DOHH2 (cell line): ENCODE data around the gene CD274.

Experiments used
- H3F3A ChIP-seq: fragments of 200-600 bp; sonication (generic), shearing (Covaris generic); 2 replicates; pipeline ENCODE4 v1.6.0; 2016; ENCODE audit warnings: antibody characterized with exemption, mild to moderate bottlenecking; ENCODE audit not compliant: control insufficient read depth, insufficient read depth
- H3K27ac ChIP-seq: fragments of 200-600 bp; sonication (generic); 2 replicates; pipeline ENCODE4 v1.5.1; 2014; ENCODE audit warnings: low read depth, mild to moderate bottlenecking, low read length, moderate library complexity
- H3K27me3 ChIP-seq: fragments of 200-600 bp; sonication (generic); 2 replicates; pipeline ENCODE4 v1.6.1; 2014; ENCODE audit warnings: mild to moderate bottlenecking, low read length, mixed read lengths; ENCODE audit not compliant: control insufficient read depth
- H3K36me3 ChIP-seq: fragments of 200-600 bp; sonication (generic); 2 replicates; pipeline ENCODE4 v1.6.1; 2014; ENCODE audit warnings: mild to moderate bottlenecking, low read length, moderate library complexity, mixed read lengths; ENCODE audit not compliant: control insufficient read depth
- H3K4me1 ChIP-seq: fragments of 200-600 bp; sonication (generic); 2 replicates; pipeline ENCODE4 v1.6.1; 2014; ENCODE audit warnings: mild to moderate bottlenecking, low read length, mixed read lengths; ENCODE audit not compliant: control insufficient read depth
- H3K4me2 ChIP-seq: fragments of 200-600 bp; sonication (generic); 2 replicates; pipeline ENCODE4 v1.6.0; 2014; ENCODE audit warnings: mild to moderate bottlenecking, low read length, moderate library complexity
- H3K4me3 ChIP-seq: fragments of 200-600 bp; sonication (generic); 2 replicates; pipeline ENCODE4 v1.5.1; 2014; ENCODE audit warnings: mild to moderate bottlenecking, low read length, mixed read lengths
- H3K79me2 ChIP-seq: fragments of 200-600 bp; sonication (generic); 2 replicates; pipeline ENCODE4 v1.6.1; 2014; ENCODE audit warnings: mild to moderate bottlenecking, low read length, mixed read lengths; ENCODE audit not compliant: control insufficient read depth
- H3K9me2 ChIP-seq: fragments of 200-600 bp; sonication (generic); replicated peaks from 2 replicates; pipeline ENCODE4 v1.6.1; 2014; ENCODE audit warnings: mild to moderate bottlenecking, low read length, mixed read lengths; ENCODE audit not compliant: control insufficient read depth
- H3K9me3 ChIP-seq: fragments of 200-600 bp; sonication (generic); 2 replicates; pipeline ENCODE4 v1.6.1; 2014; ENCODE audit warnings: antibody characterized with exemption, low read length, mixed read lengths; ENCODE audit not compliant: control insufficient read depth, insufficient read depth
- H4K20me1 ChIP-seq: fragments of 200-600 bp; sonication (generic); 2 replicates; pipeline ENCODE4 v1.6.0; 2014; ENCODE audit warnings: low read depth, mild to moderate bottlenecking, antibody characterized with exemption, low read length, moderate library complexity; ENCODE audit not compliant: control insufficient read depth, insufficient read depth
- CTCF ChIP-seq: fragments of 200-600 bp; sonication (generic); IDR thresholded peaks from one replicate; pipeline ENCODE4 v1.5.1; 2014; ENCODE audit warnings: antibody characterized with exemption, mild to moderate bottlenecking, low read depth, low read length; ENCODE audit not compliant: poor library complexity, severe bottlenecking
- EZH2phosphoT487 ChIP-seq: fragments of 200-600 bp; sonication (generic); IDR thresholded peaks from 2 replicates; pipeline ENCODE4 v1.6.1; 2017; ENCODE audit warnings: borderline replicate concordance, mild to moderate bottlenecking, antibody characterized with exemption, low read length, moderate library complexity, mixed read lengths

CD274 gene

GRCh38 chr9:5481322-5482040, 31.1 kb downstream of the CD274 start:
- no peak overlapping the region for H3K4me3 ChIP-seq
- TF ChIP-seq EZH2phosphoT487 (no peak), CTCF (no peak)
- no peaks in the 10 kb centered on the region for H3K9me2 ChIP-seq
- H3K27me3 ChIP-seq, result no peaks in the 10 kb centered on the region
- H3K9me3 ChIP-seq, result no peaks in the 10 kb centered on the region
- H3K4me2 ChIP-seq, result no peak overlapping the region
- no peaks in the 10 kb centered on the region for H3K79me2 ChIP-seq
- no peaks in the 10 kb centered on the region for H3K36me3 ChIP-seq
- H3F3A ChIP-seq, result no peaks in the 10 kb centered on the region
- no peak overlapping the region for H3K27ac ChIP-seq
- H3K4me1 ChIP-seq, result peaks cover 10% of the 10 kb centered on the region
- H4K20me1 ChIP-seq, result no peaks in the 10 kb centered on the region

- Histone ChIP-seq H3K27ac (no peak overlapping the region), H4K20me1 (no peaks in the 10 kb centered on the region), H3K9me2 (no peaks in the 10 kb centered on the region), H3K27me3 (no peaks in the 10 kb centered on the region), H3K4me2 (no peak overlapping the region), H3F3A (no peaks in the 10 kb centered on the region), H3K4me3 (no peak overlapping the region), H3K4me1 (peaks cover 10% of the 10 kb centered on the region), H3K9me3 (no peaks in the 10 kb centered on the region), H3K36me3 (no peaks in the 10 kb centered on the region), H3K79me2 (no peaks in the 10 kb centered on the region)
- TF ChIP-seq EZH2phosphoT487, result no peak
Measured at GRCh38 chr9:5482194-5482593, 31.9 kb downstream of the CD274 start.

GRCh38 chr9:5483306-5483705, 33.0 kb downstream of the CD274 start:
- H3K4me3 ChIP-seq, result no peak overlapping the region
- no peaks in the 10 kb centered on the region for H3K9me2 ChIP-seq
- H3K27me3 ChIP-seq, result no peaks in the 10 kb centered on the region
- no peaks in the 10 kb centered on the region for H3F3A ChIP-seq
- H3K27ac ChIP-seq, result no peak overlapping the region
- TF ChIP-seq CTCF, result no peak
- no peak for TF ChIP-seq EZH2phosphoT487
- no peaks in the 10 kb centered on the region for H3K79me2 ChIP-seq
- H3K4me1 ChIP-seq, result peaks cover 10% of the 10 kb centered on the region
- H3K36me3 ChIP-seq, result no peaks in the 10 kb centered on the region
- H4K20me1 ChIP-seq, result no peaks in the 10 kb centered on the region
- no peaks in the 10 kb centered on the region for H3K9me3 ChIP-seq
- H3K4me2 ChIP-seq, result no peak overlapping the region

GRCh38 chr9:5485378-5486085, 35.2 kb downstream of the CD274 start:
- H3K9me3 ChIP-seq, result no peaks in the 10 kb centered on the region
- no peaks in the 10 kb centered on the region for H4K20me1 ChIP-seq
- H3F3A ChIP-seq, result no peaks in the 10 kb centered on the region
- no peaks in the 10 kb centered on the region for H3K36me3 ChIP-seq
- no peaks in the 10 kb centered on the region for H3K79me2 ChIP-seq
- H3K4me2 ChIP-seq, result no peak overlapping the region
- TF ChIP-seq EZH2phosphoT487 (no peak), CTCF (no peak)
- no peaks in the 10 kb centered on the region for H3K9me2 ChIP-seq
- H3K4me3 ChIP-seq, result no peak overlapping the region
- H3K27me3 ChIP-seq, result no peaks in the 10 kb centered on the region
- peaks cover 10% of the 10 kb centered on the region for H3K4me1 ChIP-seq
- H3K27ac ChIP-seq, result no peak overlapping the region
